ENCODE results near the gene TMEM234. TPM values are rescaled to one million over a fixed set of nuclear protein-coding genes. Genes with fewer than 3 reads are reported as not detected.
A peak's percentile ranks its signal among the peaks of the same experiment; 100 is the strongest.

The TMEM234 gene
- total and polyA plus RNA-seq, 2 of the 13 experiments (the other 11 are each of a cell fraction or from before 2014, with no cell fraction given) = 6.1 to 9.0 TPM

- TF ChIP-seq IRF9 (CRISPR knock-in tag; IDR thresholded peaks at IDR 0.05; ENCODE audit: borderline replicate concordance) = peak; percentile 73
- peak; percentile 92 for TF ChIP-seq ESRRA (CRISPR knock-in tag; IDR thresholded peaks at IDR 0.05; ENCODE audit: low read depth)
- TF ChIP-seq FOXO1 (CRISPR knock-in tag; IDR thresholded peaks at IDR 0.05) = peak; percentile 72; the same call in 1 of the 2 replicates
- no peak for TF ChIP-seq E2F1 (CRISPR knock-in tag; IDR thresholded peaks at IDR 0.05)
- peak; percentile 63; the same call in 1 of the 2 replicates for TF ChIP-seq ARID3A (IDR thresholded peaks at IDR 0.05; ENCODE audit: low read depth, low read length)
- TF ChIP-seq TARDBP (CRISPR knock-in tag; IDR thresholded peaks at IDR 0.05) = peak; percentile 88
- peak; percentile 72 for TF ChIP-seq HNF1B (CRISPR knock-in tag; IDR thresholded peaks at IDR 0.05)
- TF ChIP-seq ZNF264 (CRISPR knock-in tag; IDR thresholded peaks at IDR 0.05) = peak; percentile 74; the same call in 1 of the 2 replicates
- no peak for TF ChIP-seq ZNF816 (CRISPR knock-in tag; IDR thresholded peaks at IDR 0.05; ENCODE audit: borderline replicate concordance)
- TF ChIP-seq KDM5B (CRISPR knock-in tag; IDR thresholded peaks at IDR 0.05; ENCODE audit: borderline replicate concordance) = peak; percentile 69; the same call in 1 of the 2 replicates
- TF ChIP-seq FOSL1 (CRISPR knock-in tag; IDR thresholded peaks at IDR 0.05; ENCODE audit: borderline replicate concordance) = 0 out of 2 replicates have a peak, but pooled peaks have one; percentile 49
- no peak for TF ChIP-seq HOMEZ (CRISPR knock-in tag; IDR thresholded peaks at IDR 0.05; ENCODE audit: low read depth)
- TF ChIP-seq SRF (IDR thresholded peaks at IDR 0.05; ENCODE audit: low read depth, low read length) = no peak
- no peak for TF ChIP-seq FLYWCH1 (CRISPR knock-in tag; IDR thresholded peaks at IDR 0.05)
- no peak for TF ChIP-seq KLF6 (CRISPR knock-in tag; IDR thresholded peaks at IDR 0.05)
- peak; percentile 76 for TF ChIP-seq SOX13 (IDR thresholded peaks at IDR 0.05)
- peak in 1 of 2 experiments; percentile 72; a peak in 2 of 4 replicates for TF ChIP-seq SOX13 (CRISPR knock-in tag; conservative IDR thresholded peaks at IDR 0.05 in 1 of 2, IDR thresholded peaks at IDR 0.05 in 1 of 2)
- TF ChIP-seq HIVEP1 (CRISPR knock-in tag; IDR thresholded peaks at IDR 0.05) = peak; percentile 69
- no peak; the same call in 1 of the 2 replicates for TF ChIP-seq ZNF34 (CRISPR knock-in tag; IDR thresholded peaks at IDR 0.05; ENCODE audit: borderline replicate concordance)
- TF ChIP-seq DNMT3B (CRISPR knock-in tag; conservative IDR thresholded peaks at IDR 0.05) = no peak
- TF ChIP-seq RAD51 (IDR thresholded peaks at IDR 0.05; ENCODE audit: borderline replicate concordance) = no peak
- TF ChIP-seq TOE1 (CRISPR knock-in tag; IDR thresholded peaks at IDR 0.05) = no peak
- TF ChIP-seq NCOA1 (CRISPR knock-in tag; IDR thresholded peaks at IDR 0.05) = 0 out of 2 replicates have a peak, but pooled peaks have one; percentile 21
- TF ChIP-seq ZNF225 (CRISPR knock-in tag; IDR thresholded peaks at IDR 0.05) = peak; percentile 57; the same call in 1 of the 2 replicates
These were observed 27.8 kb upstream of the TMEM234 start (continued) for GRCh38 chr1:32249831-32250525.
